Activated CD8-positive, alpha-beta memory T cell treated with anti-CD3 and anti-CD28 coated beads for 1 hour (primary cell): ENCODE results near the gene CCDC178.

ENCODE experiments used
- DNase-seq, 2 donors: peaks; one replicate each; pipeline ENCODE4 v3.0.0-alpha.2; 2020; ENCODE audit warnings: low read depth in 1 of 2; ENCODE audit errors: extremely low read depth in 1 of 2

The CCDC178 gene

DNA sequence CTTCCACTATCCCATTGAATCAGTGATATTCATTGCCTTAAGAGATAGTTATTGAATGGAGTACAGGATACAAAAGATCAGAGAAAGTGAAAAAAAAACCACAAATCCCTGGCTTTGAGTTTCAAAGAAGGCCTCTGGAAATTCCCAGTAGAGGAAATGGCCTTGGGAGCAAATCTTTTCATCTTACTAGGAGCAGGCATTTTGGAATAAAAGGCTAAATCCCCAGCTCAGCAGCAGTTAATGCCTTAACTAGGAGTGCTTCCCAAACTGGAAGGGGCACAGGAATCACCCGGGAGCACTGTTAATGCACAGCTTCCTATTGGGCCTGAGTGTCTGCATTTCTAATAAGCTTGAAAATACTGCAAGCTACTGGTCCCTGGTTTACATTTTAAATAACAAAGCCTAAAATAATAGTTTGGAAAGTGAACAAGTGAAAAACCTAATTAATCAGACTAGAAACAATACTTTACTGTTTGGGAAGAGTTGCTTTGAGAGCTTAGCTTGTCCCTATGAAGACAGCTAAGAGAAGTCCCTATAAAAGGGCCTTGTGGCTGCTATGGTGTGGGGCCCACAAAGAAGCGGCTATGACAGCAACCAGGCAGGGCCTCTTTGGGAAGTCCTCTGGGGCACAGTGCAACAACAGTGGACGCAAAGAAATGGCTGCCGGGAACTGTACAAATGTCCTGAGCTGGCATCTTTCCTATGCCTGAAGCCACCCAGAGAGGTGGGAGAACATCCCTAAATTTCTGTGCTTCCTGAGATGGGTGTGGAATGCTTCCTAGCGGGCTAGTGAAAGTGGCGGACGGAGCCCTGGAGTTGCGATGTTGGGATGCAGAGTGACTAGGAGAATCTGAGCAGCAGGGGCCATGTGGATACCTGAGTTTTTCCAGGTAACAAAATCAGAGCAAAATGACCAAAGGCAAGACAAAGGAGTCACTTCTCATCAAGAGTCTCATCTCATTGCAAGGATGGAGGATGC, 550.6 kb downstream of the CCDC178 start:
- no peak for DNase-seq

DNA sequence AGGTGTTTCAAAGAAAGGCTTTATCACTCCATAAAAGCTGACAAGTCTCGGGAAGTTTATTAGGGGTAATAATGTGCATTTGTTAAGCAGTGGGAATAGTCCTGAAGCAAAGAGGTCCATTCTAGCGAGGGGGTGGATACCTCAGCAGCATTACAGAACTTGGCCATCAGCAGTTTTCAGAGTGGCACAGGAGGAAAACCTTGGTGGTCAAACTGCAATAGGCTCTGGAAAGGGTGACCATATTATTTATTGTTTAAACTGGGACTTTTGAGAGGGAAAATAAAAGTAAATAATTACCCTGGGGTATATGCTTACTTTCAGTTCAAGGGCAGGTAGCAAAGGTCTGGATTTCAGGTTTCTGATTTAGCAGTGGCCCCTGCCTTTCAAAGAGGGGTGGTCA, 552.2 kb downstream of the CCDC178 start:
- no peak for DNase-seq
